ENCODE measurements around the gene MEIKIN. TPM values are rescaled to one million over a fixed set of nuclear protein-coding genes. Genes with fewer than 3 reads are reported as not detected.

Gene MEIKIN
- total and polyA plus RNA-seq, 7 donors = 0.77 TPM; not detected in 6

DNA sequence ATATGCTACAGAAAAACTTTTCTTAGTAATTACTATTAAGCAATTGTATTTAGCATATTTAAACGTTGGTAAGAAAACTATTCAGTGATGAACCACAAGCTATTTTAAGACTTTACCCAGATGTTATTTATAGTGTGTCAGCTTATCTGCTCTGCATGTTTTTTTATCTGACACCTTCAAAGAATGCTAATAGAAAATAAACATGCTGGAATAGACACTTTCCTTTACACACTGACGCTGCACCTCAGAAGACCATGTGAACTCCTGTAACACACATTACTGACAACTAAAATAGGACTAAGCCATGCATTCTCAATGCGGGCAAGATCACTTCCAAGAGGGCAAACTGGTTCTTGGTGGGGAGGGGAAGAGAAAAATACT lies 187.0 kb downstream of the MEIKIN start:
- H3K27ac ChIP-seq = peak overlapping the region; percentile 88

GRCh38 chr5:131757830-131758519 lies 187.5 kb downstream of the MEIKIN start:
- peak overlapping the region; percentile 88 for H3K27ac ChIP-seq
- no peaks in the 10 kb centered on the region for H3K9me3 ChIP-seq
- H3K4me1 ChIP-seq = peaks cover 63% of the 10 kb centered on the region
- ATAC-seq (peak in 3 of 4 donors; percentile 33 to 58 (median 42)), DNase-seq (no peak)
- H3K36me3 ChIP-seq (ENCODE audit: insufficient read depth in 1 of 2, low read depth in 1 of 2) = no peaks in the 10 kb centered on the region
- intact Hi-C loops (cut with DNase I) = loop anchor here in 1 of 2 donors (5.0 kb wide), 1 partner anchor 39 kb away; the partner anchor contains the start of gene FNIP1
- WGBS, 3 donors = 86 to 94% (median 90%) methylated on average over 1 of the region's 1 CpG
- H3K4me3 ChIP-seq = peak overlapping the region; percentile 31
- TF ChIP-seq, protein P1, sequence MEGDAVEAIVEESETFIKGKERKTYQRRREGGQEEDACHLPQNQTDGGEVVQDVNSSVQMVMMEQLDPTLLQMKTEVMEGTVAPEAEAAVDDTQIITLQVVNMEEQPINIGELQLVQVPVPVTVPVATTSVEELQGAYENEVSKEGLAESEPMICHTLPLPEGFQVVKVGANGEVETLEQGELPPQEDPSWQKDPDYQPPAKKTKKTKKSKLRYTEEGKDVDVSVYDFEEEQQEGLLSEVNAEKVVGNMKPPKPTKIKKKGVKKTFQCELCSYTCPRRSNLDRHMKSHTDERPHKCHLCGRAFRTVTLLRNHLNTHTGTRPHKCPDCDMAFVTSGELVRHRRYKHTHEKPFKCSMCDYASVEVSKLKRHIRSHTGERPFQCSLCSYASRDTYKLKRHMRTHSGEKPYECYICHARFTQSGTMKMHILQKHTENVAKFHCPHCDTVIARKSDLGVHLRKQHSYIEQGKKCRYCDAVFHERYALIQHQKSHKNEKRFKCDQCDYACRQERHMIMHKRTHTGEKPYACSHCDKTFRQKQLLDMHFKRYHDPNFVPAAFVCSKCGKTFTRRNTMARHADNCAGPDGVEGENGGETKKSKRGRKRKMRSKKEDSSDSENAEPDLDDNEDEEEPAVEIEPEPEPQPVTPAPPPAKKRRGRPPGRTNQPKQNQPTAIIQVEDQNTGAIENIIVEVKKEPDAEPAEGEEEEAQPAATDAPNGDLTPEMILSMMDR (IDR thresholded peaks at IDR 0.05) = no peak
- no peaks in the 10 kb centered on the region for H3K27me3 ChIP-seq (ENCODE audit: insufficient read depth in 3 of 3, low read length in 2 of 3)

More for the DNA sequence above, 187.0 kb downstream of the MEIKIN start:
- Histone ChIP-seq H3K27me3 (ENCODE audit: insufficient read depth in 3 of 3, low read length in 2 of 3) (no peaks in the 10 kb centered on the region), H3K4me1 (peaks cover 58% of the 10 kb centered on the region), H3K36me3 (ENCODE audit: insufficient read depth in 1 of 2, low read depth in 1 of 2) (no peaks in the 10 kb centered on the region), H3K4me3 (peak overlapping the region; percentile 31), H3K9me3 (no peaks in the 10 kb centered on the region)
- TF ChIP-seq, protein P1 (IDR thresholded peaks at IDR 0.05) = no peak
- no peak for DNase-seq
- intact Hi-C loops (cut with DNase I) = loop anchor here in 1 of 2 donors (5.0 kb wide), 1 partner anchor 39 kb away; the partner anchor contains the start of gene FNIP1
- WGBS, 3 donors = 13 to 19% (median 17%) methylated on average over 3 of the region's 3 CpGs
- ATAC-seq = peak; percentile 70 to 91 (median 86)

Other genes with a start within 250 kb of the MEIKIN start
- 10 to 100 TPM; 19.0 to 45.2 (median 30.1) TPM for gene FNIP1, start 148.6 kb downstream of the MEIKIN start, total RNA-seq
- gene FNIP1, start 148.6 kb downstream of the MEIKIN start, polyA plus RNA-seq = 10 to 100 TPM in 1 of 3 donors, 1 to 10 TPM in 2; 6.4 to 25.0 (median 9.2) TPM
- 1 to 10 TPM in 2 of 4 donors, under 1 TPM in 2; 0.52 to 2.2 (median 0.81) TPM for gene ACSL6, start 66.0 kb upstream of the MEIKIN start, total RNA-seq
- gene ACSL6, start 66.0 kb upstream of the MEIKIN start, polyA plus RNA-seq = under 1 TPM; 0.12 to 0.46 (median 0.13) TPM
- not detected for gene IL3, start 115.0 kb upstream of the MEIKIN start, total RNA-seq
- not detected for gene IL3, start 115.0 kb upstream of the MEIKIN start, polyA plus RNA-seq
- gene CSF2, start 128.1 kb upstream of the MEIKIN start, total RNA-seq = not detected
- under 1 TPM in 1 of 3 donors, not detected in 2; 0.14 TPM for gene CSF2, start 128.1 kb upstream of the MEIKIN start, polyA plus RNA-seq